ENCODE results near the gene FAM171A1.

GRCh38 chr10:15266117-15266516, 105.0 kb downstream of the FAM171A1 start:
- TF ChIP-seq, protein P1, sequence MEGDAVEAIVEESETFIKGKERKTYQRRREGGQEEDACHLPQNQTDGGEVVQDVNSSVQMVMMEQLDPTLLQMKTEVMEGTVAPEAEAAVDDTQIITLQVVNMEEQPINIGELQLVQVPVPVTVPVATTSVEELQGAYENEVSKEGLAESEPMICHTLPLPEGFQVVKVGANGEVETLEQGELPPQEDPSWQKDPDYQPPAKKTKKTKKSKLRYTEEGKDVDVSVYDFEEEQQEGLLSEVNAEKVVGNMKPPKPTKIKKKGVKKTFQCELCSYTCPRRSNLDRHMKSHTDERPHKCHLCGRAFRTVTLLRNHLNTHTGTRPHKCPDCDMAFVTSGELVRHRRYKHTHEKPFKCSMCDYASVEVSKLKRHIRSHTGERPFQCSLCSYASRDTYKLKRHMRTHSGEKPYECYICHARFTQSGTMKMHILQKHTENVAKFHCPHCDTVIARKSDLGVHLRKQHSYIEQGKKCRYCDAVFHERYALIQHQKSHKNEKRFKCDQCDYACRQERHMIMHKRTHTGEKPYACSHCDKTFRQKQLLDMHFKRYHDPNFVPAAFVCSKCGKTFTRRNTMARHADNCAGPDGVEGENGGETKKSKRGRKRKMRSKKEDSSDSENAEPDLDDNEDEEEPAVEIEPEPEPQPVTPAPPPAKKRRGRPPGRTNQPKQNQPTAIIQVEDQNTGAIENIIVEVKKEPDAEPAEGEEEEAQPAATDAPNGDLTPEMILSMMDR (IDR thresholded peaks at IDR 0.05): no peak
- TF ChIP-seq POLR2AphosphoS5 (IDR thresholded peaks at IDR 0.05): no peak

Data from prostate gland (tissue), 2 donors.